Neutrophil (primary cell): Measurements from ENCODE around the gene IGFBP4.

Source experiments
- H3K27ac ChIP-seq: fragments of 200-600 bp; sonication (generic); 2 replicates; pipeline ENCODE4 v1.5.1; 2016; ENCODE audit warnings: mild to moderate bottlenecking, moderate library complexity
- H3K27me3 ChIP-seq: fragments of 200-600 bp; sonication (generic); 2 replicates; pipeline ENCODE4 v1.6.0; 2016; ENCODE audit warnings: mild to moderate bottlenecking
- H3K36me3 ChIP-seq: fragments of 200-600 bp; sonication (generic); 2 replicates; pipeline ENCODE4 v1.5.1; 2017
- H3K4me1 ChIP-seq, 2 experiments: fragments of 200-600 bp in 1 of 2; sonication (generic) in 1 of 2; 1 replicate in 1 of 2; 2 replicates in 1 of 2; pipeline versions ENCODE4 v1.5.1 to v1.6.1; 2013 to 2016; ENCODE audit warnings: low read depth in 1 of 2, low read length in 1 of 2, mild to moderate bottlenecking in 1 of 2, moderate library complexity in 1 of 2; ENCODE audit not compliant: control insufficient read depth in 1 of 2, insufficient read depth in 1 of 2
- H3K4me3 ChIP-seq, 2 experiments: fragments of 200-600 bp in 1 of 2; sonication (generic) in 1 of 2; 1 replicate in 1 of 2; 2 replicates in 1 of 2; pipeline ENCODE4 v1.5.1; 2013 to 2016; ENCODE audit warnings: low read depth in 1 of 2, low read length in 1 of 2, mild to moderate bottlenecking in 1 of 2, moderate library complexity in 1 of 2
- H3K9me3 ChIP-seq: fragments of 200-600 bp; sonication (generic); 2 replicates; pipeline ENCODE4 v1.5.1; 2016
- CTCF ChIP-seq: fragments of 200-600 bp; sonication (generic); IDR thresholded peaks from 2 replicates; pipeline ENCODE4 v1.5.1; 2016; ENCODE audit warnings: antibody characterized with exemption

The IGFBP4 gene

GRCh38 chr17:40495140-40495539, 51.9 kb downstream of the IGFBP4 start:
- H3K9me3 ChIP-seq = no peaks in the 10 kb centered on the region
- no peaks in the 10 kb centered on the region for H3K4me1 ChIP-seq
- no peaks in the 10 kb centered on the region for H3K36me3 ChIP-seq
- H3K27me3 ChIP-seq = peaks cover 66% of the 10 kb centered on the region
- no peak overlapping the region for H3K4me3 ChIP-seq
- H3K27ac ChIP-seq = no peak overlapping the region
- TF ChIP-seq CTCF = no peak

- Histone ChIP-seq H3K4me1 (no peaks in the 10 kb centered on the region), H3K27ac (no peak overlapping the region), H3K4me3 (no peak overlapping the region)
Measured at GRCh38 chr17:40496170-40496569, 52.9 kb downstream of the IGFBP4 start.

GRCh38 chr17:40496634-40497420, 53.6 kb downstream of the IGFBP4 start:
- Histone ChIP-seq H3K4me3 (no peak overlapping the region), H3K27ac (no peak overlapping the region), H3K36me3 (no peaks in the 10 kb centered on the region), H3K9me3 (no peaks in the 10 kb centered on the region), H3K27me3 (peaks cover 69% of the 10 kb centered on the region), H3K4me1 (no peaks in the 10 kb centered on the region)
- TF ChIP-seq CTCF = no peak

More at GRCh38 chr17:40496170-40496569, 52.9 kb downstream of the IGFBP4 start:
- H3K27me3 ChIP-seq = peaks cover 65% of the 10 kb centered on the region
- H3K36me3 ChIP-seq = no peaks in the 10 kb centered on the region
- no peak for TF ChIP-seq CTCF
- H3K9me3 ChIP-seq = no peaks in the 10 kb centered on the region

GRCh38 chr17:40497695-40498094, 54.4 kb downstream of the IGFBP4 start:
- no peaks in the 10 kb centered on the region for H3K9me3 ChIP-seq
- no peak for TF ChIP-seq CTCF
- H3K36me3 ChIP-seq = no peaks in the 10 kb centered on the region
- peaks cover 78% of the 10 kb centered on the region for H3K27me3 ChIP-seq
- no peaks in the 10 kb centered on the region for H3K4me1 ChIP-seq
- no peak overlapping the region for H3K4me3 ChIP-seq
- H3K27ac ChIP-seq = no peak overlapping the region

- Histone ChIP-seq H3K9me3 (no peaks in the 10 kb centered on the region), H3K27me3 (peaks cover 80% of the 10 kb centered on the region), H3K36me3 (no peaks in the 10 kb centered on the region), H3K27ac (no peak overlapping the region), H3K4me1 (no peaks in the 10 kb centered on the region), H3K4me3 (no peak overlapping the region)
- no peak for TF ChIP-seq CTCF
Measured at GRCh38 chr17:40498281-40499084, 55.2 kb downstream of the IGFBP4 start.
